Liver (tissue), 9 donors: ENCODE results near the gene PARN. TPM values are rescaled to one million over a fixed set of nuclear protein-coding genes. Genes with fewer than 3 reads are reported as not detected.

Experiments used
- DNase-seq: peaks from one replicate; pipeline ENCODE4 v3.0.0-alpha.2; 2017; ENCODE audit warnings: low spot score
- H3K27ac ChIP-seq, 2 donors: one replicate each; pipeline ENCODE4 v1.7.0; 2013; ENCODE audit warnings: inconsistent platforms in 2 of 2, low read length in 2 of 2, control low read depth in 1 of 2, low read depth in 1 of 2, mild to moderate bottlenecking in 1 of 2
- H3K27me3 ChIP-seq, 4 donors: one replicate each; pipeline versions ENCODE4 v1.6.1 to v1.7.0; 2013; ENCODE audit warnings: low read length in 3 of 4, inconsistent platforms in 1 of 4, mild to moderate bottlenecking in 1 of 4, moderate library complexity in 1 of 4; ENCODE audit not compliant: control insufficient read depth in 4 of 4, insufficient read depth in 4 of 4
- H3K36me3 ChIP-seq, 4 donors: one replicate each; pipeline versions ENCODE4 v1.6.1 to v1.7.0; 2013; ENCODE audit warnings: low read length in 3 of 4, mild to moderate bottlenecking in 3 of 4, low read depth in 1 of 4, moderate library complexity in 1 of 4; ENCODE audit not compliant: control insufficient read depth in 4 of 4, insufficient read depth in 3 of 4
- H3K4me1 ChIP-seq, 4 donors: one replicate each; pipeline versions ENCODE4 v1.6.1 to v1.7.0; 2013; ENCODE audit warnings: low read length in 3 of 4, mild to moderate bottlenecking in 3 of 4, moderate library complexity in 1 of 4; ENCODE audit not compliant: control insufficient read depth in 4 of 4, insufficient read depth in 4 of 4
- H3K4me3 ChIP-seq, 3 donors: one replicate each; pipeline versions ENCODE4 v1.6.1 to v1.7.0; 2013; ENCODE audit warnings: low read length in 3 of 3, control low read depth in 1 of 3, low read depth in 1 of 3, mild to moderate bottlenecking in 1 of 3
- H3K9ac ChIP-seq, 2 donors: one replicate each; pipeline ENCODE4 v1.7.0; 2013; ENCODE audit warnings: low read length in 2 of 2, mild to moderate bottlenecking in 2 of 2, moderate library complexity in 2 of 2, control low read depth in 1 of 2, low read depth in 1 of 2
- H3K9me3 ChIP-seq, 4 donors: one replicate each; pipeline versions ENCODE4 v1.6.1 to v1.7.0; 2013; ENCODE audit warnings: low read length in 3 of 4; ENCODE audit not compliant: control insufficient read depth in 4 of 4
- EGR1 ChIP-seq, 2 donors: IDR thresholded peaks; 2 replicates each; pipeline ENCODE4 v1.6.1; 2016 to 2018; ENCODE audit warnings: antibody characterized with exemption in 2 of 2, low read depth in 2 of 2
- FOXA2 ChIP-seq: IDR thresholded peaks from 2 replicates; pipeline ENCODE4 v1.6.1; 2016; ENCODE audit warnings: antibody characterized with exemption
- HNF4A ChIP-seq, 2 donors: conservative IDR thresholded peaks; 2 replicates each; pipeline ENCODE4 v1.6.1; 2016; ENCODE audit warnings: antibody characterized with exemption in 2 of 2, mild to moderate bottlenecking in 2 of 2
- HNF4G ChIP-seq: IDR thresholded peaks from 2 replicates; pipeline ENCODE4 v1.6.1; 2016; ENCODE audit warnings: antibody characterized with exemption
- JUND ChIP-seq, 2 donors: IDR thresholded peaks; 2 replicates each; pipeline ENCODE4 v1.6.1; 2016; ENCODE audit warnings: antibody characterized with exemption in 2 of 2
- NR2F2 ChIP-seq: IDR thresholded peaks from 2 replicates; pipeline ENCODE4 v1.6.1; 2016; ENCODE audit warnings: antibody characterized with exemption
- RAD21 ChIP-seq, 2 donors: IDR thresholded peaks; 2 replicates each; pipeline ENCODE4 v1.6.1; 2016; ENCODE audit warnings: antibody characterized with exemption in 2 of 2, mild to moderate bottlenecking in 2 of 2
- RXRA ChIP-seq, 2 donors: IDR thresholded peaks; 2 replicates each; pipeline ENCODE4 v1.6.1; 2017 to 2018; ENCODE audit warnings: antibody characterized with exemption in 2 of 2, mild to moderate bottlenecking in 1 of 2
- SP1 ChIP-seq: IDR thresholded peaks from 2 replicates; pipeline ENCODE4 v1.6.1; 2018; ENCODE audit warnings: antibody characterized with exemption, mild to moderate bottlenecking
- TAF1 ChIP-seq: conservative IDR thresholded peaks from 2 replicates; pipeline ENCODE4 v1.6.1; 2016; ENCODE audit warnings: antibody characterized with exemption, mild to moderate bottlenecking
- YY1 ChIP-seq: IDR thresholded peaks from 2 replicates; pipeline ENCODE4 v1.6.1; 2016; ENCODE audit warnings: antibody characterized with exemption, mild to moderate bottlenecking
- WGBS: extraction: QIAGEN DNeasy Blood & Tissue Kit; methylation state at CpG from one replicate; pipeline ENCODE4 v1.1.7; 2013; 5-methylcytosine and 5-hydroxymethylcytosine counted together
- polyA plus RNA-seq, 2 donors: library from polyadenylated mRNA; stranded (reverse) in 1 of 2; unstranded in 1 of 2; fragments of 200-250 nt in 1 of 2; fragments of >200 nt in 1 of 2; fragmentation: Nextera tagmentation in 1 of 2; extraction: Ambion mirVana in 1 of 2; gene quantifications; one replicate each; pipeline versions ENCODE4 v1.2.1 to v1.2.3, GENCODE V29; 2013 to 2015
- total RNA-seq, 2 donors: library from RNA; depleted of rRNA; stranded (reverse); fragments of >200 nt; gene quantifications; one replicate each; pipeline ENCODE4 v1.2.3, GENCODE V29; 2014
- TF ChIP-seq, protein P1 (sequence below): IDR thresholded peaks from 2 replicates; pipeline ENCODE4 v1.6.1; 2016; ENCODE audit warnings: antibody characterized with exemption
- TF ChIP-seq, protein P2 (sequence below): IDR thresholded peaks from 2 replicates; pipeline ENCODE4 v1.6.1; 2016; ENCODE audit warnings: antibody characterized with exemption
- TF ChIP-seq, protein P3 (sequence below): IDR thresholded peaks from 2 replicates; pipeline ENCODE4 v1.6.1; 2016; ENCODE audit warnings: antibody characterized with exemption, mild to moderate bottlenecking
- TF ChIP-seq, protein P4 (sequence below): IDR thresholded peaks from 2 replicates; pipeline ENCODE4 v1.6.1; 2016; ENCODE audit warnings: antibody characterized with exemption
- TF ChIP-seq, protein P5 (sequence below): fragments of 150-350 bp; IDR thresholded peaks from 2 replicates; pipeline ENCODE4 v1.5.1; 2017; ENCODE audit warnings: improper control_type of control experiment, low read depth, low read length; ENCODE audit not compliant: missing input control
- donor health status: healthy.
- donor health status: healthy.
- donor health status: healthy.
- donor health status: healthy.
- donor health status: healthy.

The PARN gene
- total and polyA plus RNA-seq, 4 donors: 7.9 to 19.7 (median 9.7) TPM

DNA sequence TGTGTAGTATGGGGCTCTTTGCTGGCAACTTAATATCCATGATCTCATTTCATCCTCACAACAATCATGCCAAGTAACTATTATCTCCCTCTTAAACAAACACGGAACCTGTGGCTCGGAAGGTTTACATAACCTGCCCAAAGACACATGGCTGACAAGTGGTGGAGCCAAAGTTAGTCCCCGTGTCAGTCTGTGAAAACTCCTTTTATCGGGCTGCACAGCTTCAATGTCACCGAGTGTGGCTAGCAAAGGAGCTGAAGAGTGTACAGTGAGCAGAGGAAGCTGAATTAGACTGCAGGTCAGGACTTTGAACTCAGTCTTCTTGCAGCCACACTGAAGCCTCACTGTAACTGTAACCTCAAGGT lies 80.3 kb downstream of the PARN start (continued):
- TF ChIP-seq EGR1 (IDR thresholded peaks at IDR 0.05; ENCODE audit: low read depth in 2 of 2): peak in 1 of 2 donors; percentile 16
- TF ChIP-seq JUND (IDR thresholded peaks at IDR 0.05): peak; percentile 81 to 87
- TF ChIP-seq, protein P1, sequence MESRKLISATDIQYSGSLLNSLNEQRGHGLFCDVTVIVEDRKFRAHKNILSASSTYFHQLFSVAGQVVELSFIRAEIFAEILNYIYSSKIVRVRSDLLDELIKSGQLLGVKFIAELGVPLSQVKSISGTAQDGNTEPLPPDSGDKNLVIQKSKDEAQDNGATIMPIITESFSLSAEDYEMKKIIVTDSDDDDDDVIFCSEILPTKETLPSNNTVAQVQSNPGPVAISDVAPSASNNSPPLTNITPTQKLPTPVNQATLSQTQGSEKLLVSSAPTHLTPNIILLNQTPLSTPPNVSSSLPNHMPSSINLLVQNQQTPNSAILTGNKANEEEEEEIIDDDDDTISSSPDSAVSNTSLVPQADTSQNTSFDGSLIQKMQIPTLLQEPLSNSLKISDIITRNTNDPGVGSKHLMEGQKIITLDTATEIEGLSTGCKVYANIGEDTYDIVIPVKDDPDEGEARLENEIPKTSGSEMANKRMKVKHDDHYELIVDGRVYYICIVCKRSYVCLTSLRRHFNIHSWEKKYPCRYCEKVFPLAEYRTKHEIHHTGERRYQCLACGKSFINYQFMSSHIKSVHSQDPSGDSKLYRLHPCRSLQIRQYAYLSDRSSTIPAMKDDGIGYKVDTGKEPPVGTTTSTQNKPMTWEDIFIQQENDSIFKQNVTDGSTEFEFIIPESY: peak; percentile 51
- peak; percentile 27 to 35 for TF ChIP-seq RAD21 (IDR thresholded peaks at IDR 0.05)
- TF ChIP-seq YY1: peak; percentile 87
- TF ChIP-seq TAF1: no peak
- TF ChIP-seq, protein P2, sequence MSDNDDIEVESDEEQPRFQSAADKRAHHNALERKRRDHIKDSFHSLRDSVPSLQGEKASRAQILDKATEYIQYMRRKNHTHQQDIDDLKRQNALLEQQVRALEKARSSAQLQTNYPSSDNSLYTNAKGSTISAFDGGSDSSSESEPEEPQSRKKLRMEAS: peak; percentile 79
- peak; percentile 59 for TF ChIP-seq SP1

DNA sequence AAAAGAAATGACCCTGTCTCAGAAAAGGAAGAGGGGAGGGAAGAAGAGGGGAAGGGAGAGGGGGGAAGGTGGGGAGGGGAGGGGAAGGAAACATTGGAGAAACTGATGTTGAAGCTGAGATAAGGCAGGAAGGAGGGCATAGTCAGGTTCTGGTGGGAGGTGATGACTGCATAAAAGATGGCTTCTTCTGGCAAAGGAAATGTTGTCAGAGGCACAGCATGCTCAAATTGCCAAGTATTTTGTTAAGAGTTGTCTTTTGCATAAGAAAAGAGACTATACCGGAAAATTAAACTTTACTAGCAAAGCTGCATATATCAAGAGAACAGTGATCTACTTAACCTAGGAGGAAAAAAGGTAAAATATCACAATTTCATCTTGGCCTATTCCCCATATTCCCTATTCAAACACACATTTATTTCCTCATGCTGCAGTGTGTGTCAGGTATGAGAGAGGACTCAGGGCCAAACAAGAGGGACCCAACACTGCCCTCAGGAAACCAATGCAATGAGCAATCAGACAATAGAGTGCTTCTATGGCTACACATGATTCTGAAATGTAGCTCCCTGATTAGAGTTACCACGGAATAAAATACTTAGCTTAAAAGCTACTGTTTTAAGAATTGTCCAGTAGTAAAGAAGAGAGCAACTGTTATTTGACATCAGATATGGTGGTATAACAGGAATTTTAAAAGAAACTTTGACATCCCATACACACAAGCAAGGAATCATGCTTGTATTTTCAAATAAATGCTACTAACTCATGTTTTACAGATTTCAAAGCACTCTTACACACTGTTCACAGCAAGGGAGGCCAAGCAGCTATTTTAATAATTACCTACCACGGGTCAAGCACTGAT lies 80.9 kb downstream of the PARN start:
- H3K27me3 ChIP-seq: no peaks in the 10 kb centered on the region
- H3K27ac ChIP-seq: peak overlapping the region; percentile 66 to 77
- TF ChIP-seq HNF4A (conservative IDR thresholded peaks at IDR 0.05) (peak in 1 of 2 donors; percentile 36), RXRA (IDR thresholded peaks at IDR 0.05) (peak in 1 of 2 donors; percentile 26), YY1 (no peak)
- TF ChIP-seq, protein P3, sequence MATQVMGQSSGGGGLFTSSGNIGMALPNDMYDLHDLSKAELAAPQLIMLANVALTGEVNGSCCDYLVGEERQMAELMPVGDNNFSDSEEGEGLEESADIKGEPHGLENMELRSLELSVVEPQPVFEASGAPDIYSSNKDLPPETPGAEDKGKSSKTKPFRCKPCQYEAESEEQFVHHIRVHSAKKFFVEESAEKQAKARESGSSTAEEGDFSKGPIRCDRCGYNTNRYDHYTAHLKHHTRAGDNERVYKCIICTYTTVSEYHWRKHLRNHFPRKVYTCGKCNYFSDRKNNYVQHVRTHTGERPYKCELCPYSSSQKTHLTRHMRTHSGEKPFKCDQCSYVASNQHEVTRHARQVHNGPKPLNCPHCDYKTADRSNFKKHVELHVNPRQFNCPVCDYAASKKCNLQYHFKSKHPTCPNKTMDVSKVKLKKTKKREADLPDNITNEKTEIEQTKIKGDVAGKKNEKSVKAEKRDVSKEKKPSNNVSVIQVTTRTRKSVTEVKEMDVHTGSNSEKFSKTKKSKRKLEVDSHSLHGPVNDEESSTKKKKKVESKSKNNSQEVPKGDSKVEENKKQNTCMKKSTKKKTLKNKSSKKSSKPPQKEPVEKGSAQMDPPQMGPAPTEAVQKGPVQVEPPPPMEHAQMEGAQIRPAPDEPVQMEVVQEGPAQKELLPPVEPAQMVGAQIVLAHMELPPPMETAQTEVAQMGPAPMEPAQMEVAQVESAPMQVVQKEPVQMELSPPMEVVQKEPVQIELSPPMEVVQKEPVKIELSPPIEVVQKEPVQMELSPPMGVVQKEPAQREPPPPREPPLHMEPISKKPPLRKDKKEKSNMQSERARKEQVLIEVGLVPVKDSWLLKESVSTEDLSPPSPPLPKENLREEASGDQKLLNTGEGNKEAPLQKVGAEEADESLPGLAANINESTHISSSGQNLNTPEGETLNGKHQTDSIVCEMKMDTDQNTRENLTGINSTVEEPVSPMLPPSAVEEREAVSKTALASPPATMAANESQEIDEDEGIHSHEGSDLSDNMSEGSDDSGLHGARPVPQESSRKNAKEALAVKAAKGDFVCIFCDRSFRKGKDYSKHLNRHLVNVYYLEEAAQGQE: peak; percentile 40
- no peaks in the 10 kb centered on the region for H3K9me3 ChIP-seq
- peaks cover 0 to 3% (median 2%) of the 10 kb centered on the region in 4 donors for H3K36me3 ChIP-seq
- H3K9ac ChIP-seq: peak overlapping the region in 1 of 2 donors; percentile 42
- peaks cover 0 to 32% (median 24%) of the 10 kb centered on the region in 4 donors for H3K4me1 ChIP-seq
- DNase-seq: no peak
- H3K4me3 ChIP-seq: no peak overlapping the region
- WGBS: 58% methylated on average over 3 of the region's 3 CpGs

DNA sequence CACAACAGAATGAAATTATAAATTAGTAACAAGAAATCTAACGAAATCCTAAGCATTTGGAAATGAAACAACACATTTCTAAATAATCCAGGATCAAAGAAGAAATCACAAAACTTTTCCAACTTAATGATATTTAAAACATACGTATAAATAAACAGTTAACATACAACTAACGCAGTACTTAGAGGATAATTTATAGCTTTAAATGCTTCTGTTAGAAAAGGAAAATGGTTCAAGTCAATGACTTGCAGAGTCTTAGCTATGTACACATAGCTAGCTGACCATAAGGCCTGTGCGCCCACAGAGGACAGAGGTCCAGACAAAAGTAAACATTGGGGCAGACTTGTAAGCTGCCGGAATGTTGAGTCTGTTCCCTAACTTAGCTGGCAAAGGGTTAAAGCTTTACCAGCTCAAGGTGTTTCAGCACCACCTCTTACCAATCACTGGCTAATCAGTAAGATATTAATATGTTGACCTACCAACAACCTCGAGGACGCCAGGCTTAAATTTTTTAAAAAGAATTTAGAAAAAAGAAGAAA lies 84.6 kb downstream of the PARN start:
- DNase-seq: no peak
- 40% methylated on average over 7 of the region's 7 CpGs for WGBS
- no peak overlapping the region for H3K4me3 ChIP-seq
- H3K27ac ChIP-seq: peak overlapping the region; percentile 44 to 62
- H3K4me1 ChIP-seq: peaks cover 0 to 30% (median 24%) of the 10 kb centered on the region in 4 donors
- H3K36me3 ChIP-seq: no peaks in the 10 kb centered on the region
- H3K27me3 ChIP-seq: no peaks in the 10 kb centered on the region
- peak overlapping the region in 1 of 2 donors; percentile 5 for H3K9ac ChIP-seq
- H3K9me3 ChIP-seq: peaks cover 0 to 1% (median 0%) of the 10 kb centered on the region in 4 donors
- TF ChIP-seq HNF4G (peak; percentile 75), YY1 (peak; percentile 49), NR2F2 (peak; percentile 45), SP1 (peak; percentile 88), HNF4A (conservative IDR thresholded peaks at IDR 0.05) (peak; percentile 90 to 92), RAD21 (IDR thresholded peaks at IDR 0.05) (peak in 1 of 2 donors; percentile 32), FOXA2 (peak; percentile 98)
- TF ChIP-seq, protein P4, sequence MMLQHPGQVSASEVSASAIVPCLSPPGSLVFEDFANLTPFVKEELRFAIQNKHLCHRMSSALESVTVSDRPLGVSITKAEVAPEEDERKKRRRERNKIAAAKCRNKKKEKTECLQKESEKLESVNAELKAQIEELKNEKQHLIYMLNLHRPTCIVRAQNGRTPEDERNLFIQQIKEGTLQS: no peak
- TF ChIP-seq, protein P3: peak; percentile 44
- TF ChIP-seq, protein P5, sequence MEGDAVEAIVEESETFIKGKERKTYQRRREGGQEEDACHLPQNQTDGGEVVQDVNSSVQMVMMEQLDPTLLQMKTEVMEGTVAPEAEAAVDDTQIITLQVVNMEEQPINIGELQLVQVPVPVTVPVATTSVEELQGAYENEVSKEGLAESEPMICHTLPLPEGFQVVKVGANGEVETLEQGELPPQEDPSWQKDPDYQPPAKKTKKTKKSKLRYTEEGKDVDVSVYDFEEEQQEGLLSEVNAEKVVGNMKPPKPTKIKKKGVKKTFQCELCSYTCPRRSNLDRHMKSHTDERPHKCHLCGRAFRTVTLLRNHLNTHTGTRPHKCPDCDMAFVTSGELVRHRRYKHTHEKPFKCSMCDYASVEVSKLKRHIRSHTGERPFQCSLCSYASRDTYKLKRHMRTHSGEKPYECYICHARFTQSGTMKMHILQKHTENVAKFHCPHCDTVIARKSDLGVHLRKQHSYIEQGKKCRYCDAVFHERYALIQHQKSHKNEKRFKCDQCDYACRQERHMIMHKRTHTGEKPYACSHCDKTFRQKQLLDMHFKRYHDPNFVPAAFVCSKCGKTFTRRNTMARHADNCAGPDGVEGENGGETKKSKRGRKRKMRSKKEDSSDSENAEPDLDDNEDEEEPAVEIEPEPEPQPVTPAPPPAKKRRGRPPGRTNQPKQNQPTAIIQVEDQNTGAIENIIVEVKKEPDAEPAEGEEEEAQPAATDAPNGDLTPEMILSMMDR: no peak
